HG02943 (cell line): Measurements from ENCODE around the gene FAM83F.
"Not testable (repeated sequence)": the region's sequence is repeated elsewhere in the genome, so short reads cannot be mapped to it uniquely, and the experiment has no call there.

Experiments used
- ATAC-seq: cut with Tn5 transposase; IDR thresholded peaks from one replicate; pipeline ENCODE4 v1.9.1; 2021; ENCODE audit warnings: mild to moderate bottlenecking, low read depth, moderate library complexity; ENCODE audit not compliant: unreplicated experiment

The FAM83F gene

GRCh38 chr22:39992088-39992826 lies 2.5 kb upstream of the FAM83F start:
- no peak for ATAC-seq

- ATAC-seq = not testable (repeated sequence)
These were observed 1.9 kb upstream of the FAM83F start for GRCh38 chr22:39992894-39993293.

GRCh38 chr22:39994041-39994565 lies 651 bp upstream of the FAM83F start:
- no peak for ATAC-seq

GRCh38 chr22:39995393-39996252 lies 869 bp downstream of the FAM83F start:
- no peak for ATAC-seq

- no peak for ATAC-seq
These were observed 2.0 kb downstream of the FAM83F start for GRCh38 chr22:39996732-39997131.

GRCh38 chr22:39997421-39997820 lies 2.7 kb downstream of the FAM83F start:
- ATAC-seq = no peak

GRCh38 chr22:39997939-39998726 lies 3.4 kb downstream of the FAM83F start:
- ATAC-seq = no peak

- ATAC-seq = no peak
These were observed 4.5 kb downstream of the FAM83F start for GRCh38 chr22:39999144-39999757.

- ATAC-seq = no peak
These were observed 5.4 kb downstream of the FAM83F start for GRCh38 chr22:40000171-40000570.

- ATAC-seq = no peak
These were observed 6.4 kb downstream of the FAM83F start for GRCh38 chr22:40001106-40001505.

GRCh38 chr22:40001800-40002577 lies 7.2 kb downstream of the FAM83F start:
- no peak for ATAC-seq

- no peak for ATAC-seq
These were observed 8.4 kb downstream of the FAM83F start for GRCh38 chr22:40002935-40003715.

- ATAC-seq = no peak
These were observed 10.1 kb downstream of the FAM83F start for GRCh38 chr22:40004836-40005235.

- no peak for ATAC-seq
These were observed 11.9 kb downstream of the FAM83F start for GRCh38 chr22:40006641-40007040.

GRCh38 chr22:40007853-40008710 lies 13.3 kb downstream of the FAM83F start:
- no peak for ATAC-seq

- ATAC-seq = no peak
These were observed 14.1 kb downstream of the FAM83F start for GRCh38 chr22:40008726-40009291.

GRCh38 chr22:40009292-40009774 lies 14.6 kb downstream of the FAM83F start:
- no peak for ATAC-seq
